Caco-2 (cell line): ENCODE measurements around the gene LYRM1. TPM values are rescaled to one million over a fixed set of nuclear protein-coding genes. Genes with fewer than 3 reads are reported as not detected.

ENCODE experiments used
- BruUV-seq: library from RNA; stranded (reverse); fragments of 400-500 nt; replicated peaks from 2 replicates; lab custom pipeline; 2021; lab: Mats Ljungman, UMichigan
- CTCF ChIA-PET: fragments of 300-600 bp; sonication (Branson Sonifier 250); formaldehyde crosslinking; loops from one replicate; lab custom pipeline; 2022; ENCODE audit warnings: antibody characterized with exemption; lab: Charles Lee
- POLR2A ChIA-PET: fragments of 300-600 bp; sonication (Branson Sonifier 250); formaldehyde crosslinking; loops from one replicate; lab custom pipeline; 2022; ENCODE audit warnings: antibody characterized with exemption; lab: Charles Lee
- DNase-seq, 2 experiments: peaks; one replicate each; pipeline versions ENCODE4 v3.0.0 to v3.0.0-alpha.2; 2020 to 2022
- H3K27me3 ChIP-seq: replicated peaks from 2 replicates; pipeline ENCODE4 v1.6.0; 2011; ENCODE audit warnings: low read length; ENCODE audit not compliant: control insufficient read depth, insufficient read depth
- H3K36me3 ChIP-seq: 2 replicates; pipeline ENCODE4 v1.5.1; 2011; ENCODE audit warnings: low read length; ENCODE audit not compliant: control insufficient read depth, insufficient read depth
- H3K4me1 ChIP-seq: fragments of 250-450 bp; sonication (Bioruptor Pico); 2 replicates; pipeline ENCODE4 v1.5.1; 2020; ENCODE audit warnings: mild to moderate bottlenecking
- H3K4me3 ChIP-seq: 2 replicates; pipeline ENCODE4 v1.5.1; 2011; ENCODE audit warnings: low read depth, mild to moderate bottlenecking, control low read depth, low read length
- H3K9me3 ChIP-seq: fragments of 250-450 bp; sonication (Bioruptor Pico); 2 replicates; pipeline ENCODE4 v1.5.1; 2020; ENCODE audit warnings: mild to moderate bottlenecking, moderate library complexity
- H3K27ac Mint-ChIP-seq: one replicate; pipeline ENCODE4 v1.8.0; 2022; ENCODE audit warnings: mixed read lengths; ENCODE audit not compliant: unreplicated experiment
- H3K27me3 Mint-ChIP-seq: one replicate; pipeline ENCODE4 v1.8.0; 2022; ENCODE audit warnings: mixed read lengths; ENCODE audit not compliant: insufficient read depth, unreplicated experiment
- H3K36me3 Mint-ChIP-seq: one replicate; pipeline ENCODE4 v1.8.0; 2022; ENCODE audit warnings: mild to moderate bottlenecking, mixed read lengths; ENCODE audit not compliant: insufficient read depth, unreplicated experiment
- H3K4me1 Mint-ChIP-seq: one replicate; pipeline ENCODE4 v1.8.0; 2022; ENCODE audit warnings: low read depth, mixed read lengths; ENCODE audit not compliant: unreplicated experiment
- H3K4me3 Mint-ChIP-seq: one replicate; pipeline ENCODE4 v1.8.0; 2022; ENCODE audit warnings: mild to moderate bottlenecking, moderate library complexity, mixed read lengths; ENCODE audit not compliant: unreplicated experiment
- H3K9me3 Mint-ChIP-seq: one replicate; pipeline ENCODE4 v1.8.0; 2022; ENCODE audit warnings: mixed read lengths; ENCODE audit not compliant: unreplicated experiment
- intact Hi-C: fragments of 100-400 bp; cut with micrococcal nuclease; formaldehyde crosslinking; loops from one replicate; pipeline ENCODE4 v1.10.0; 2022; ENCODE audit not compliant: unreplicated experiment
- total RNA-seq: library from RNA; stranded (reverse); gene quantifications from 2 replicates; pipeline ENCODE4 v1.2.3, GENCODE V29; 2022
- TF ChIP-seq, protein P1 (sequence below), 2 experiments: fragments of 200-600 bp in 1 of 2; IDR thresholded peaks; 1 replicate in 1 of 2; 2 replicates in 1 of 2; pipeline versions ENCODE4 v1.5.1 to v1.8.0; 2011 to 2022; ENCODE audit warnings: antibody characterized with exemption in 1 of 2, control low read depth in 1 of 2, inconsistent platforms in 1 of 2, low read depth in 1 of 2, low read length in 1 of 2, mild to moderate bottlenecking in 1 of 2, moderate library complexity in 1 of 2; ENCODE audit not compliant: insufficient read depth in 1 of 2, severe bottlenecking in 1 of 2, unreplicated experiment in 1 of 2

The LYRM1 gene
- total RNA-seq, 1 experiment from 2014 or later = 46.1 TPM

DNA sequence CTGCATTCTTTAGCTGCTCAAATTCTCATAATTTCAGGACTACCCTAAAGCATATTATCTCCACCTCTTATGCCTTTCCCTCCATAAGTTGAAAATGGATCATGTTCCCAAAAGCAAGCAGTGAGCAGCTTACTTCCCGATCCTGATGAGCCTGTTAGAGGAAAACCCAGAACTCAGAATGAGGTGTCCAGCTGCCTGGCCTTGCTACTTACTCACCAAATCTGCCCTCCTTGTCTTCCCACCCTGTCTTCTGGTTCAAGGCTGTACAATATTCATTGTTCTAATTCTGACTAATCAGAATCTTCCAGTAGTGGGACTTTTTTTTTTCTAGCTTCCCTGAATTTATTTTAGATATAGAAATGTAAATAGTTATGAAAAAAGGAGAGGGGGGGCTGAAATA, 10.8 kb downstream of the LYRM1 start:
- Mint-ChIP-seq H3K4me1 (peaks cover 15% of the 10 kb centered on the region), H3K36me3 (peaks cover 10% of the 10 kb centered on the region), H3K27ac (peak overlapping the region; percentile 26), H3K4me3 (no peak overlapping the region), H3K9me3 (peaks cover 6% of the 10 kb centered on the region), H3K27me3 (no peaks in the 10 kb centered on the region)
- TF ChIP-seq, protein P1, sequence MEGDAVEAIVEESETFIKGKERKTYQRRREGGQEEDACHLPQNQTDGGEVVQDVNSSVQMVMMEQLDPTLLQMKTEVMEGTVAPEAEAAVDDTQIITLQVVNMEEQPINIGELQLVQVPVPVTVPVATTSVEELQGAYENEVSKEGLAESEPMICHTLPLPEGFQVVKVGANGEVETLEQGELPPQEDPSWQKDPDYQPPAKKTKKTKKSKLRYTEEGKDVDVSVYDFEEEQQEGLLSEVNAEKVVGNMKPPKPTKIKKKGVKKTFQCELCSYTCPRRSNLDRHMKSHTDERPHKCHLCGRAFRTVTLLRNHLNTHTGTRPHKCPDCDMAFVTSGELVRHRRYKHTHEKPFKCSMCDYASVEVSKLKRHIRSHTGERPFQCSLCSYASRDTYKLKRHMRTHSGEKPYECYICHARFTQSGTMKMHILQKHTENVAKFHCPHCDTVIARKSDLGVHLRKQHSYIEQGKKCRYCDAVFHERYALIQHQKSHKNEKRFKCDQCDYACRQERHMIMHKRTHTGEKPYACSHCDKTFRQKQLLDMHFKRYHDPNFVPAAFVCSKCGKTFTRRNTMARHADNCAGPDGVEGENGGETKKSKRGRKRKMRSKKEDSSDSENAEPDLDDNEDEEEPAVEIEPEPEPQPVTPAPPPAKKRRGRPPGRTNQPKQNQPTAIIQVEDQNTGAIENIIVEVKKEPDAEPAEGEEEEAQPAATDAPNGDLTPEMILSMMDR (IDR thresholded peaks at IDR 0.05; ENCODE audit: insufficient read depth in 1 of 2, low read depth in 1 of 2, low read length in 1 of 2, severe bottlenecking in 1 of 2, unreplicated experiment in 1 of 2) = no peak
- H3K36me3 ChIP-seq = no peaks in the 10 kb centered on the region
- no peak for DNase-seq
- CTCF ChIA-PET = no interaction called here
- peaks cover 14% of the 10 kb centered on the region for H3K4me1 ChIP-seq
- POLR2A ChIA-PET = no interaction called here
- H3K9me3 ChIP-seq = no peaks in the 10 kb centered on the region
- H3K4me3 ChIP-seq = no peak overlapping the region
- no TSS peak for BruUV-seq
- H3K27me3 ChIP-seq = no peaks in the 10 kb centered on the region
- intact Hi-C loops = no loop called here

DNA sequence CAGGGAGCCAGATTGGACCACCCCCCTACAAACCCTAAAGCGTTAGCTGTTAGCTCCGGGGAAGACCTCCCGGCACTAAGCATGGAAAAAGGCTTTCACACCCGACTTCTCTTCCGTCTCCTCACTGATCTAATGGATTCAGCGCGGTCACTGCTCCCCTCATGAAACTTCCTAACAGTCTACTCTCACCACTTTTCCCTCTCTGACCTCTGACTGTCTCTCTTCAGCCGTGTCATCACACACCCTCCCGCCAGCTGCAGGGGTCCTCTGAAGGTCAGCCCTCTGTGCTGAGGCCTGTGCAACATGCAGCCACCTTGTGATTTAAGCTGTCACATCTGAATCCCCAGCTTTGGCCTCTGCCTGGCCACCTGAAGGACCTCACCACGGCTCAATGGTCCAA, 15.7 kb downstream of the LYRM1 start:
- Histone ChIP-seq H3K36me3 (no peaks in the 10 kb centered on the region), H3K9me3 (no peaks in the 10 kb centered on the region), H3K4me1 (no peaks in the 10 kb centered on the region), H3K4me3 (no peak overlapping the region), H3K27me3 (no peaks in the 10 kb centered on the region)
- H3K27ac Mint-ChIP-seq = peak overlapping the region; percentile 65
- ChIA-PET CTCF (no interaction called here), POLR2A (no interaction called here)
- DNase-seq = no peak
- intact Hi-C loops = no loop called here
- TF ChIP-seq, protein P1 (IDR thresholded peaks at IDR 0.05; ENCODE audit: insufficient read depth in 1 of 2, low read depth in 1 of 2, low read length in 1 of 2, severe bottlenecking in 1 of 2, unreplicated experiment in 1 of 2) = no peak
- H3K36me3 Mint-ChIP-seq = peaks cover 12% of the 10 kb centered on the region
- peaks cover 10% of the 10 kb centered on the region for H3K9me3 Mint-ChIP-seq
- H3K4me3 Mint-ChIP-seq = no peak overlapping the region
- no TSS peak for BruUV-seq
- H3K4me1 Mint-ChIP-seq = peaks cover 12% of the 10 kb centered on the region
- no peaks in the 10 kb centered on the region for H3K27me3 Mint-ChIP-seq

DNA sequence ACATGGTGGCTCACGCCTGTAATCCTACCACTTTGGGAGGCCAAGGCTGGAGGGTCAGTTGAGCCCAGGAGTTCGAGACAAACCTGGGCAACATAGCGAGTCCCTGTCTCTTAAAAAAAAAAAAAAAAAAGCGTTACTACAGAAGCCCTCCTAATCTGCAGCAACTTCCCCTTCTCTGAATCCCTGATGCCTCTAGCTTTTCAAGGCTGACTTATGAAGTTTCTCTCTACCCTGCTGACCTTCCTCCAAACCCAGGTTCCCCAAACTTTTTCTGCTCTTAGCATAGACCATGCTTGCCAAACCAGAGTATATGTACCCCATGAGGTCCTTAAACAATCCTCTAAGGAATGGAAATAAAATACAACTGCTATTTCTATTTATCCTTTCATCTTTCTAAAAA, 16.4 kb downstream of the LYRM1 start:
- ChIA-PET CTCF (no interaction called here), POLR2A (no interaction called here)
- Histone ChIP-seq H3K27me3 (no peaks in the 10 kb centered on the region), H3K4me3 (no peak overlapping the region), H3K9me3 (no peaks in the 10 kb centered on the region), H3K36me3 (no peaks in the 10 kb centered on the region), H3K4me1 (no peaks in the 10 kb centered on the region)
- no peak for DNase-seq
- no TSS peak for BruUV-seq
- H3K27ac Mint-ChIP-seq = no peak overlapping the region
- H3K9me3 Mint-ChIP-seq = peaks cover 10% of the 10 kb centered on the region
- intact Hi-C loops = no loop called here
- peaks cover 12% of the 10 kb centered on the region for H3K36me3 Mint-ChIP-seq
- TF ChIP-seq, protein P1 (IDR thresholded peaks at IDR 0.05; ENCODE audit: insufficient read depth in 1 of 2, low read depth in 1 of 2, low read length in 1 of 2, severe bottlenecking in 1 of 2, unreplicated experiment in 1 of 2) = no peak
- H3K27me3 Mint-ChIP-seq = no peaks in the 10 kb centered on the region
- no peak overlapping the region for H3K4me3 Mint-ChIP-seq
- H3K4me1 Mint-ChIP-seq = peaks cover 12% of the 10 kb centered on the region
